SW480 (cell line): ENCODE results near the gene CEACAM4.
"Not testable (repeated sequence)": the region's sequence is repeated elsewhere in the genome, so short reads cannot be mapped to it uniquely, and the experiment has no call there.

Experiments used
- DNase-seq: peaks from one replicate; pipeline ENCODE4 v3.0.0-alpha.2; 2016; ENCODE audit warnings: low spot score

CEACAM4 gene

DNA sequence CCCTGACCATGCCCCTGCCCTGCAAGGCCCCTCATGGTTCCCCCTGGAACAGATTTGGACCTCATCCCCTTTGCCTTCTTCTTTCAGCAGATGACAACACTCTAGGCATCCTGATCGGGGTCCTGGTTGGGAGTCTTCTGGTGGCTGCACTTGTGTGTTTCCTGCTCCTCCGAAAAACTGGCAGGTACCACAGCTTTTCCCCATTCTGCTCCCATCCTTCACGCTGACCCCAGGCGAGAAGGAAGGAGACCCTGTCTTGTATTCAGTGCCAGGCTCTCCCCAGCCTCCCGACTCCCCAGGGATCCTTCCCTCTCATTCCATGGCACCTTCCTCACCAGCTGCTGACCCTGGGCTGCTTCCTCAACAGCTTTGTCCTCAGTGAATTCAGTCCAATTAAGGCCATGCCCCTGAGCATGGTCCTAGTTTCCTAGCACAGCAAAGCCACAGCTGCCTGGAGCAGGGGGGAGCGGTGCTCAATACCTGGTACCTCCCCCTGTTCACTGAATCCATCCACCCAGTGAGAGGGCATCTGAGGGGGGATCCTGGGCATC is 42.5 kb downstream of the CEACAM4 start:
- DNase-seq: no peak

DNA sequence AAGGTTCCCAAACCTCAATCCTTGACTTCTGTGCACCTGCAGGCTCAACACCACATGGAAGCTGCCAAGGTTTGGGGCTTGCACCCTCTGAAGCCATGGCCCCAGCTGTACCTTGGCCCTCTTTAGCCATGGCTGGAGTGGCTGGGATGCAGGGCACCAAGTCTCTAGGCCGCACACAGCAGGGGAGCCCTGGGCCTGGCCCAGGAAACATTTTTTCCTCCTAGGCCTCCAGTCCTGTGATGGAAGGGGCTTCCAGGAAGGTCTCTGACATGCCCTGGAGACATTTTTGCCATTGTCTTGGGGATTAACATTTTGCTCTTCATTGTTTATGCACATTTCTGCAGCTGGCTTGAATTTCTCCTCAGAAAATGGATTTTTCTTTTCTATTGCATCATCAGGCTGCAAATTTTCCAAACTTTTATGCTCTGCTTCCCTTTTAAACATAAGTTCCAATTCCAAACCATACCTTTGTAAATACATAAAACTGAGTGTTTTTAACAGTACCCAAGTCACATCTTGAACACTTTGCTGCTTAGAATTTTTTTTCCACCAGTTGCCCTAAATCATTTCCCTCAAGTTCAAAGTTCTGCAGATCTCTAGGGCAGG is 44.2 kb downstream of the CEACAM4 start:
- DNase-seq: not testable (repeated sequence)

DNA sequence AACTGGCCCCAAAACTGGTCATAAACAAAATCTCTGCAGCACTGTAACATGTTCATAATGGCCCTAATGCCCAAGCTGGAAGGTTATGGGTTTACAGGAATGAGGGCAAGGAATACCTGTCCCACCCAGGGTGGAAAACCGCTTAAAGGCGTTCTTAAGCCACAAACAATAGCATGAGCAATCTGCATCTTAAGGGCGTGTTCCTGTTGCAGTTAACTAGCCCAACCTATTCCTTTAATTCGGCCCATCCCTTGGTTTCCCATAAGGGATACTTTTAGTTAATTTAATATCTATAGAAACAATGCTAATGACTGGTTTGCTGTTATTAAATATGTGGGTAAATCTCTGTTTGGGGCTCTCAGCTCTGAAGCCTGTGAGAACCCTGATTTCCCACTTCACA is 45.8 kb downstream of the CEACAM4 start:
- DNase-seq: not testable (repeated sequence)

DNA sequence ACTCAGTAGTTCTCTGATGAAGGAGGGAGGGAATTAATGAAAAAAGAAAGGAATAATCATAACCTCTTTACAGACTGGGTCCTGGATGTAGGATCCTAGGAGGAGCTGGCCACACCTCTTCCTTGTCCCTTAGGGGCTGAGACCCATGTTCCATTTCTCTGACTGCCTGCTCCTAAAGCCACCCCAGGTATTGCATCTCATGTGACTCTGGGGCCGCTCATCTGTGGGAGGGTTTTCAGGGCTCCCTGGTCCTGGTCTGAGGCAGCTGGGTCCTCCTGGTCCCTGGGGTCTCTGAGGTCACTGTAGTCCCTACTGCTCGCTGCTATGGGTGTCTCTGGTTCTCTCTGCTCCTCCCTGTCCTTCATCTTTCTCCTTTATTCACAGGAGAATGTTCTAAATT is 48.0 kb downstream of the CEACAM4 start:
- DNase-seq: no peak

DNA sequence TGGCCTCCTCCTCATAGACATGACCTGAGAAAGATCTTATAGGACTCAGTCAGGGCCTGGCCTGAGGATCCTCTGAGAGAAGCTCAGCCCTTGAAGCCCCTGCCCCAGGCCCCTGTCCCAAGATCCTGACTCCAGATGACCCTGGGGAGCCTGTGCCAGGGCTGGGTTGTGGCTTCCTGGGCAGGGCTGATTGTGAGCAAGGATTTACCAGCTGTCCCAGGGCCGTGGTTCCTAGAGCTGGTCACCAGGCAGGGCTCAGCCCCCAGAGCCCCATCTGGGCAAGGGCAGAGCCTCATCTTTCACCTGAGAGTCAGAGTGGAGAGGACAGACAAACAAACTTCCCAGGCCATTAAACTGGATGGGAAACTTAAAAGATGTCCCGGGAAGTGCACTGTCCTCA is 49.0 kb downstream of the CEACAM4 start:
- DNase-seq: no peak

DNA sequence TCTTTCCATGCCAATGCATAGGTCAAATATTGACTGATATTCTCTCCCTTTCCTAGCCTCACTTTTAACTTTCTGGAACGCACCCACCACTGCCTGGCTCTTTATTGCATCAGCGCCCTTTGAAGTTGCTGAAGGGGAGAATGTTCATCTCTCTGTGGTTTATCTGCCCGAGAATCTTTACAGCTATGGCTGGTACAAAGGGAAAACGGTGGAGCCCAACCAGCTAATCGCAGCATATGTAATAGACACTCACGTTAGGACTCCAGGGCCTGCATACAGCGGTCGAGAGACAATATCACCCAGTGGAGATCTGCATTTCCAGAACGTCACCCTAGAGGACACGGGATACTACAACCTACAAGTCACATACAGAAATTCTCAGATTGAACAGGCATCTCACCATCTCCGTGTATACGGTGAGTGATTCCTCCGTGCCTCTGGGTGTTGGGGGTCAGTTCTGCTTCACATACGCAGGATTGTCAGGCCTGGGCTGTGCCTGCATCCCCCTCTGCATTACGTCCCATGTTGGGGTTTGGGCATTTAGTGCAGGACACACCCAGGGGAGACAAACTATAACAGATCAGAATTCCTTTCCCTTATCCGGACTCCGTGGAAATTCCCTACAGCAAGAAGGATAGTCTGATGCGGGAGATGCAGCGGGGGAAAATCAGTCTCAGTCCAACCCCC is 49.6 kb downstream of the CEACAM4 start:
- peak; percentile 94 for DNase-seq

DNA sequence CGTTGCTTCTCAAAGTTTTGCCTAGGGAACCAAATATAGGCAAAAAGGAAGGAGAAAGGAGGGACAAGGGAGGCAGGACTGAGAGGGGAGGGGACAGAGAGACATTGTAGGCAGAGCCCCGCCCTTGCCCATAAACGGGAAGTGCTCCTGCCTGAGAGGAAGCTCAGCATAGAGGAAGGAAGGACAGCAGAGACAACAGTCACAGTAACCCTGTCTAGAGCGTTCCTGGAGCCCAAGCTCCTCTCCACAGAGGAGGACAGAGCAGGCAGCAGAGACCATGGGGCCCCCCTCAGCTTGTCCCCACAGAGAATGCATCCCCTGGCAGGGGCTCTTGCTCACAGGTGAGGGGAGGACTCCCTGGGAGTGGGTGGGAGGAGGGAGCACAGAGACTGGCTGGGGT is 50.9 kb downstream of the CEACAM4 start, which contains the start of gene CEACAM21:
CEACAM21 (plus strand) TSS at position 169 of the 400 bp plus-strand sequence; CDS start at position 278, 109 bp downstream.
- DNase-seq: peak; percentile 88

DNA sequence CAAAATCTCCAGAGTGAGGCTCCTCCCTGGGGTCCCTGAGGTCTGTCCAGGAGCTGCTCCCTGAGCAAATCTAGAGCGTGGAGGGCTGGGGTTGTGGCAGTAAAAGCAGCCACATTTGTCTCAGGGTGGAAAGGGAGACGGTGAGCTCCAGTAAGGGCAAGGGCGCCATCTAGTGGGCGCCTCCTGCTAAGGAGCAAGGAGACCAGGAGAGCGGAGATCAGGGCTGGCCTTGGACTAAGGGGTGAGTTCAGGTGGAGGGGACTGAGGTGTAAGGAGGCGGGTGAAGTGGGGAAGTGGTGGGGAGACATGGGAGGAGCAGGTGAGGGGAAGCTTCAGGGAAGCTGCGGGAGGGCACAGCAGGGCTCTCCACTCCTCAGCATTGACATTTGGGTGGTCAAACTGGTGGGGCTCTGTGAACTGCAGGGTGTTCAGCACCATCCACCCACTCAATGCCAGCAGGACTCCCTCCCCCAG is 56.2 kb downstream of the CEACAM4 start:
- peak; percentile 83 for DNase-seq

DNA sequence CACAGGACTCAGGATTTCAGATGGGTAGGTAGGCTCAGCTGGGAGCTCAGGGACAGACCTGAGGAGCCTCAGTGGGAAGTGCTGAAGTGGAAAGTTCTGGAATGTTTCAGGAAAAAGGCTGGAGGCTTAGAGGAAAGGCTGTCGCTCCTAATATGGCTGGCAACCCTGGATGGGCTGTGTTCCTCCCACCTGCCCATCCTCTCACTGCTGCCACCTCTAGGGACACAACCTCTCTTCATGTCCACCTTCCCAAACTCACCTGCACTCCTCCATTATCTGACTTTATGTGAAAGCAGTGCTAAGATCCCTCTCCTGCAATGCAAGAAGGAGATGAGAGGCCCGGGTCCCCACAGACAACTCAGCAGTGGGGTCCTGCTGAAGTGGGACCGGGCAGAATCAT is 56.7 kb downstream of the CEACAM4 start:
- DNase-seq: peak; percentile 36

DNA sequence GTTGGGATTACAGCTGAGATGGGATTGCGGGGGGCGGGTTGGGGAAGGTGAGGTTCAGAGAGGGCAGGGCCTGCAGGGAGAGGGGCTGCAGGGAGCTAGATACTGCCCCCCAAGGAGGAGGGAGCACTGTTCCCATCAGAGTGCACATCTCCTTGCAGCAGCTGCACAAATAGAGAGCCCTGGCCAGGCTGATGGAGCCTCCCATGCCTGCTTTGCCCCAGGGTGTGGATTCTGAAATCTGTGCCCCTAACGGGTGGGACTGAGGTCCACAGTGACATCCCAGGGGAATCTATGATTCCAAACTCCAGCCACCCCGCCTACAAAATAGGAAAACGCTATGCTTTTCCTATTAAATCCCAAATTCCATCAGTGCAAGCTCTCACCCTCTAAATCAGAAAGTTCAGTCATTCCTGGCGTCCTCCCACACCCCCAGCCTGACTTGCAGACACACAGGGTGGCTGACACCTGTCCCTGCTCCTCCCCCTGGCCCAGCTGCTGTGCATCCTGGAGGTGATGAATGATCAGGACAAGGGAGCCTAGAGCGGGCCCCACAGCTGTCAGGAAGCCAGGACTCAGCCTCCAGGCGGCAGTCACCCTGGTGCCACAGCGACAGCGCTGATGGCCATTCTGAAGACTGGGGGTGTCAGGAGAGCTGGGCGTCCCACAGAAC is 57.3 kb downstream of the CEACAM4 start:
- DNase-seq: no peak
